Stimulated activated naive CD8-positive, alpha-beta T cell treated with anti-CD3 and anti-CD28 coated beads, Interleukin-15, amount 100 ng/mL, for 72 hours (primary cell): ENCODE results near the gene UBE3D.

Experiments
- ATAC-seq: fragments of 150-1000 bp; cut with Tn5 transposase; 2 replicates; pipeline ENCODE4 v1.10.0; 2021; ENCODE audit warnings: mild to moderate bottlenecking, moderate library complexity
- DNase-seq, 2 donors: peaks; one replicate each; pipeline ENCODE4 v3.0.0; 2021 to 2022
- H3K27ac Mint-ChIP-seq, 2 donors: one replicate each; pipeline ENCODE4 v1.8.0; 2022; ENCODE audit warnings: mild to moderate bottlenecking in 2 of 2, mixed read lengths in 2 of 2, moderate library complexity in 2 of 2
- H3K27me3 Mint-ChIP-seq: one replicate; pipeline ENCODE4 v1.8.0; 2022; ENCODE audit warnings: mixed read lengths
- H3K4me1 Mint-ChIP-seq: one replicate; pipeline ENCODE4 v1.8.0; 2022; ENCODE audit warnings: mild to moderate bottlenecking, mixed read lengths
- H3K4me3 Mint-ChIP-seq, 2 donors: one replicate each; pipeline ENCODE4 v1.8.0; 2022; ENCODE audit warnings: mild to moderate bottlenecking in 2 of 2, mixed read lengths in 2 of 2, moderate library complexity in 1 of 2
- H3K9me3 Mint-ChIP-seq, 2 donors: one replicate each; pipeline ENCODE4 v1.8.0; 2022; ENCODE audit warnings: mixed read lengths in 2 of 2

Gene UBE3D

DNA sequence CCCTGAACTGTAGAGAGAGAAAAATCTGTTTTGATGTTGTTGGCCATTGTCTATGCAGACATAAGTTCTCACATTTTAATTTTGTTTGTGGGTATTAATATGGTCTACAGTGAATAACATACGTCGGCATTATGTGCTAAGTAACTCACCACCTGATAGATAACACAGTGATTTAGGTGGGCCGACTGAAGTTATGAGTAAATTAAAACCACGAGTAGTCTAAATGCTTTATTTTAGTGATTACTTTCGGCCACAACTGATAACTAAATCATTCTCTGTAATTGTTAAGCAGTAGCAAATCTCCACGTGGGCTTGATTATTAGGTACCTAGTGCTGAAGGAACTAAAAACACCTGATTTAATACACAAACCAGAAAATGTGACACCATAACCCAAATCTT is 3.0 kb upstream of the UBE3D start:
- ATAC-seq (no peak), DNase-seq (no peak)
- peak overlapping the region; percentile 91 to 94 for H3K4me3 Mint-ChIP-seq
- peaks cover 39% of the 10 kb centered on the region for H3K4me1 Mint-ChIP-seq
- no peaks in the 10 kb centered on the region for H3K27me3 Mint-ChIP-seq
- H3K27ac Mint-ChIP-seq: peak overlapping the region; percentile 86 to 98
- H3K9me3 Mint-ChIP-seq: no peaks in the 10 kb centered on the region

DNA sequence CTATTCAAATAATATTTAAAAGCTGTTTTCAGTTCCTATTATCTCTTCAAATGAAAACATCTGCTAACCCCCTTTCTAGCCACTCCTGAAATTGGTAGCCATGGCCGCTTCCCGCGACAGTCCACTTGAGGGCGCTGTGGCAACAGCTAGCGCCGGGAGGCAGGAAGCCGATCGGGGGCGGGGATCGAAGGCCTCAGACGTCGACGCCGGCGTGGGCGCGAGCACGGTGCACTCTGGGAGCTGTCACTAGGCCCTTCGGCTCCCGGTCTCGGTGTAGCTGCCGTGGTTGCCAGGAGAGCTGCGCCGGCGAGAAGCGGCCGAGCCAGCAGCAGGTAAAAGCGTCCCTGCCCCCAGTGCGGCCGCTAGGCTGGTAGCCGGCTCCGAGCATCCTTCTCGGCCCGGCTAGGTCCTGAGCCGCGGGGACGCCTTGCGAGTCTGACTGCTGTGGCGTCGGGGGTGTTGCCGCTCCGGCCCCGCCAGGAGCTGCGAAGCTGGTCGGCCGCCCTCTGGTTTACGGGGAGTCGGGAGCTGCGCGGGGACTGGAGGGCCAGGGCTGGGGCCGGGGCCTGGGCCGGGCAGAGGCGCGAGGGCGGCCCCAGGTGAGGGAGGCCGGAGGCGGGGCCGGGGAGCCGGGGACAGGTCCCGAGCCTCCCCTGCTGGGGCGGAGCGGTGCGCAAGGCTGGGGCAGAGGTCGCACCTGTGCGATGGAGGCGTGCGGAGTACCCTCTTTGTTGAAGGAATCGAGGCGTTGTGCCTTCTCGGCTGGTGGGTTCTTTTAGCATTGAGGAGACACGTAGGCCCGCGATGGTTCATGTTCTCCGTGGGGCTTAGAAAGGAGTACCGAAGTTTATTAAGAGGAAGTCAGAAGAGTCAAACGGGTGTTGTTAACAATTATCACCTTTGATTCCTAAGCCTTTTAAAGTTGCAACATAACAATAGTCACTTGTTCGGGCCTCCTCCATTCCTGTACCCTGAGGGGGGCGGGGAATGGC is 2.1 kb upstream of the UBE3D start, which contains the start of gene DOP1A:
Gene DOP1A, plus strand, starts transcription at position 224 of the 992 bp plus-strand sequence. CDS start 29,307 bp downstream, outside the sequence.
- peaks cover 40% of the 10 kb centered on the region for H3K4me1 Mint-ChIP-seq
- H3K27ac Mint-ChIP-seq: peak within 1 kb of the TSS; percentile 96 to 98
- H3K4me3 Mint-ChIP-seq: peak within 1 kb of the TSS; percentile 91 to 94
- DNase-seq (peak; percentile 96 to 97), ATAC-seq (peak; percentile 92)
- H3K27me3 Mint-ChIP-seq: no peaks in the 10 kb centered on the region
- no peaks in the 10 kb centered on the region for H3K9me3 Mint-ChIP-seq

DNA sequence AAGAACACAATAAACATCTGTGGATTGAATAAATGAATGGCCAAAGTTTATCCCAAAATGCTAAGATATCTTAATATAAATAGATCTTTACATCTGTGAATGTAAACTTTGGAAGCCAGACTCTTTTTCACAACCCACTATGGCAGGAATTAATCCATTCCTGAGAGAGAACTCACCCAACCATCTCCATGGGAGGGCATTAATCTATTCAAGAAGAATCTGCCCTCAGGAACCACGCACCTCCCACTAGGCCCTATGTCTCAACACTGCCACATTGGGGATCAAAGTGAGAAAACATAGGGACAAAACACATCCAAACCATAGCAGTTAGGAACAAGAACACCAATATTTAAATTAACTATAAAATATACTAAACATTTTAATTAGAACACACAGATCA is 3.4 kb downstream of the UBE3D start:
- H3K27ac Mint-ChIP-seq: no peak overlapping the region

DNA sequence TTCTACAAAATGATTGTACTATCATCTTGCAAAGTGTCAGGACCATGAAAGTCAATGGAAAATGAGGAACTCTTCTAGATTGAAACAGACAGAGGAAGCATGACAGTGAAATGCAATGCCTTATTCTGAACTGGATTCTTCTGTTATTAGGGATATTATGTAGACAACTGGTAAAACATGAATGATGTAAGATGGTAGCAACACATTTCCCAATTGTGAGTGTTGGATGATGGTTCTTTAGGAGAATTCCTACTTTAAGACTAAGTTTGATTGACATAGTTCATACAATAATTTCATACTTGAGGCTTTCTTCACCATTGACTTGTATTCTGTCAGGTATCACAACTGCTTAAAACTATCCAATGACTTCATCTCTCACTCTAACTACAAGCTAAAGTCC is 4.5 kb downstream of the UBE3D start:
- no peak for DNase-seq
- H3K4me3 Mint-ChIP-seq: no peak overlapping the region
- no peaks in the 10 kb centered on the region for H3K9me3 Mint-ChIP-seq
- peaks cover 38% of the 10 kb centered on the region for H3K4me1 Mint-ChIP-seq
- no peak for ATAC-seq
- no peak overlapping the region for H3K27ac Mint-ChIP-seq
- no peaks in the 10 kb centered on the region for H3K27me3 Mint-ChIP-seq

More for the DNA sequence above, 3.4 kb downstream of the UBE3D start:
- ATAC-seq: no peak
- Mint-ChIP-seq H3K27me3 (no peaks in the 10 kb centered on the region), H3K9me3 (no peaks in the 10 kb centered on the region), H3K4me1 (peaks cover 40% of the 10 kb centered on the region), H3K4me3 (no peak overlapping the region)
- DNase-seq: no peak

DNA sequence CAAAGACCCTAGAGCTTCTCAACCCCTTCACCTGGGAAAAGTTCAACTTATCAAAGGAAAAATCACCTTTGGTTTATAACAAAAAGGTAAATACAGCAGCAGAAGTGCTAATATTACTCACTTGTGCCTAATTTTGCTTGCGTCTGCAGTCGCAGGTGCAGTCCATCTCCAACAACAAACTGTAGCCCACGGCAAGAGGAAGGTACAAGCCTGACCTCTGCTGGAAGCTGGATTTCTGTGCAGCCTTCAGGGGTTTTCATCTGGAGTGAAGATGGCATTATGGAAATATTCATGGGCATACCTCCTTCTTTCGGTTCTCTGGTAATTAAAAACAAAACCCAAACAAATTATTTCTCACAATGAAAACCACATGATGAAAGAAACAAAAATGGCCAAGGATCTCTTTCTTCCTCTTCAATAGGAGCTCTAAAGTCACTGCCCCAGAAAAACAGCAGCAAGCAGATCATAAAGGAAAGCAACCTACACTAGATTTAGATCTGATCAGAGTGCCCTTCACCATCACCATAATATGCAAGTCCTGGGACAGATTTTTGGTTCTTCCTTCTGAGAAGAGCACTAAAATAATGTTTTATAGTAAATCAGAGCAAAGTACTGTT is 7.8 kb downstream of the UBE3D start:
- H3K4me3 Mint-ChIP-seq: no peak overlapping the region
- peak in 1 of 2 donors; percentile 14 for DNase-seq
- no peak for ATAC-seq
- H3K27me3 Mint-ChIP-seq: no peaks in the 10 kb centered on the region
- H3K9me3 Mint-ChIP-seq: no peaks in the 10 kb centered on the region
- peaks cover 20% of the 10 kb centered on the region for H3K4me1 Mint-ChIP-seq
- H3K27ac Mint-ChIP-seq: no peak overlapping the region

DNA sequence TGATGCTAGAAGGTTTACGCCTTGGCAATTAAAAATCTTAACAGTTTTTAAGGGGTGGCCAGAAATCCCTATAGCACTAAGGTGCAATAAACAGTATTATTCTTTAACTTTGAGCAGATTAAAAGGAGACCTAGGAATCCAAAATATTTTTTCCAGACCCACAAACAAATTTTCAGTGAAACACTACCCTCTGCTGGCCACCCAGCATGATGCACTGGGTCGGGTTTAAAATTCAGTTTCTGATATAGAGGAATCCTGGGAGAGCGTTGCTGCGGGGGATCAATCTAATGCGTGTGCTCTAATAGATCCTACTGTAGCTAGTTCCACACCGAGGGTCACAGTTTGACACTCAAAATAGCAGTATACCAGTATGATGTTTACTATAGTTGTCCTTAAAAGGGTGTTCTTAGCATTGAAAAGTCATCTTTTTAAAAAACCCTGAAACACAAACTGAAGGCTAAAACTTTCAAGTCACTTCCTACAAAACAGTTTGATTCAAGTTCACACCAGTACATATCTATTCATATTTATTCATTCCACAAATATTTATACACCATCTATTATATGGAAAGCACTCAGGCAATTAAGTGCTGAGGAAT is 10.2 kb downstream of the UBE3D start:
- ATAC-seq (no peak), DNase-seq (peak; percentile 15 to 17)
- no peak overlapping the region for H3K27ac Mint-ChIP-seq
- H3K4me3 Mint-ChIP-seq: no peak overlapping the region
- no peaks in the 10 kb centered on the region for H3K9me3 Mint-ChIP-seq
- H3K27me3 Mint-ChIP-seq: no peaks in the 10 kb centered on the region
- peaks cover 5% of the 10 kb centered on the region for H3K4me1 Mint-ChIP-seq

DNA sequence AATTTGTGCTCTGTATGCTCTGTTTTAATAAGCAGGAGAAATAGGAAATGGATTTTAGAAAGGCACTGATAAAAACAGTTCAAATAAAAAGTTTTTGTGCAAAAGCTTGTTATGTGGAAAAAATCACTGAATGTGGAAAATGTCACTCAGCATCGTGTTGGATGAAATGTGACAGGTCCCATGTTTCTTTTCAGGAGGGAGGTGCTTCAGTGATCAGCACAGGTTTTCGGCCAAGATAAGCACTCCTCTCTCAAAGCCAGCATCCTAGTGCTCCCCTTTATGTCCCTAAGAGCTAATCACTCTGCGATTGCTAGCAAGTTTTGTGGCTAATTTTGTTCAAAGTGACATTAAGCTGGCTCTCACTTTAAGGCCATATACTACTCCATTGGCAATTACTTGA is 12.0 kb downstream of the UBE3D start:
- DNase-seq (no peak), ATAC-seq (no peak)
- Mint-ChIP-seq H3K4me3 (no peak overlapping the region), H3K27ac (peak overlapping the region in 1 of 2 donors; percentile 77), H3K9me3 (no peaks in the 10 kb centered on the region), H3K4me1 (no peaks in the 10 kb centered on the region), H3K27me3 (no peaks in the 10 kb centered on the region)

DNA sequence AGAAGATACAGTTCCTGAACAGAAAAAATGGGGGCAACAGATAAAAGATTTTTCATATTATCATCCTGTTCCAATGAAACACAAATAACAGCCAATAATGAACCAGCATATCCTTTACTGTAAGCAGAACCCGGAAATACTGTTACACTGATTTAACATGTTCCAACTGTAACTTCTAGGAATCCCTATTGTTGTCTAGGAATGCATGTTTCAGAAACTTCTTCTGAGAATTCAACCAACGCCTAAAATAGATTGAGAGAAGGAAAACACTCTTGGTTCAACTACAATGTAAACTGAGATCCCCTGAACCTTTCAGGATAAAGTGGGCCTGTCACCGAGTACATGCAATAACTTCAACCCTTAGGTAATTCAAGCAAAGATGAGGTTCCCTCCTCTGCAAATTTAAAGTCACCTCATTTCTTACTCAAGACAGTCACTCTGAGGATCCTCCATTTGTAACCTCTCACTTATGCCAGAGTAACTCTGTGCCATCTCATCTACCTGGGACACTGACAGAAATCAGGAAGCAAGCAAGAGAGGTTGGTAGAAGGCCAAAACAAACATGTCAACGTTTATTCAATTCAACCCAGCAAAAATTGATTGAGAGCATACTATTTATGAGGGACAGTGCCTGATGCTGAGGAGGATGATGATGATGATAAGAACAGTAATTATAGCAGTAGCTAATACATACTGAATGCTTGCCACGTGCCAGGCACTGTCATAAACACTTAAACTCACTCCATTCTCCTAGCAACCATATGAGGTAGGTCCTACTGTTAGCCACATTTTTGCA is 14.1 kb downstream of the UBE3D start:
- peak overlapping the region in 1 of 2 donors; percentile 17 for H3K27ac Mint-ChIP-seq
- no peak overlapping the region for H3K4me3 Mint-ChIP-seq
- no peak for DNase-seq

DNA sequence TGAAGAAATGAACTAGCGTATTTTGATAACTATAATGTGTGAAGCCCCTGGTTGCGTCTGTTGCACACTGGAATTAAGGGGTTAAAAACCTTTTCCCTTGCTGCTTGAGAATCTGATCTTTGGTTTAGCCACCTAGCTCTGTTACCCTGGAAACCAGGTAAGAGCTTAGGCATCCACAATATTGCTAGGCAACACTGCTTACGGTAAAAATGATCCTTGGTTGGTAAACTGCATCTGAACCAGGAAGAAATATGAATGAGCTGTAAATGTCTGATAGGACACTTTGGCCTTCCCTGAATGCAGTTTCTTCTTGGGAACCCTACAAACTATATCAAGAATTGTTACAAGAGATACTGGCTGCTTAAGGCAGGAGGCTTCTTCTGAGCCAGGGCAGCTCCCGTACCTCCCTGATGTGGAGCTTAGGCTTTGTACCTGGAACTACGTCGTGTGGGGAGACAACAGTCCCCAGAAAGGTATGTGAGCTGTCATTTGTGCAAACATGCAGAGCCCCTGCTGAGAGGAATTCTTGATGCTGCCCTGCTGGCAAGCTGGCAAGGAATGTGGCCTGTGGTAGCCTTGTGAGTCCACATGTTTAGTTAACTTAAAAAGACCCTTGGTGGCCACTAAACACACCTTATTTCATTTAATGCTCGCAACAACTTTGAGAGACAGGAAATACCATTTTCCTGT is 18.4 kb downstream of the UBE3D start:
- ATAC-seq (no peak), DNase-seq (no peak)
- Mint-ChIP-seq H3K4me1 (no peaks in the 10 kb centered on the region), H3K27ac (peak overlapping the region in 1 of 2 donors; percentile 33), H3K4me3 (no peak overlapping the region), H3K9me3 (no peaks in the 10 kb centered on the region), H3K27me3 (no peaks in the 10 kb centered on the region)

More for the DNA sequence above, 14.1 kb downstream of the UBE3D start:
- no peaks in the 10 kb centered on the region for H3K27me3 Mint-ChIP-seq
- H3K4me1 Mint-ChIP-seq: no peaks in the 10 kb centered on the region
- ATAC-seq: no peak
- H3K9me3 Mint-ChIP-seq: no peaks in the 10 kb centered on the region

DNA sequence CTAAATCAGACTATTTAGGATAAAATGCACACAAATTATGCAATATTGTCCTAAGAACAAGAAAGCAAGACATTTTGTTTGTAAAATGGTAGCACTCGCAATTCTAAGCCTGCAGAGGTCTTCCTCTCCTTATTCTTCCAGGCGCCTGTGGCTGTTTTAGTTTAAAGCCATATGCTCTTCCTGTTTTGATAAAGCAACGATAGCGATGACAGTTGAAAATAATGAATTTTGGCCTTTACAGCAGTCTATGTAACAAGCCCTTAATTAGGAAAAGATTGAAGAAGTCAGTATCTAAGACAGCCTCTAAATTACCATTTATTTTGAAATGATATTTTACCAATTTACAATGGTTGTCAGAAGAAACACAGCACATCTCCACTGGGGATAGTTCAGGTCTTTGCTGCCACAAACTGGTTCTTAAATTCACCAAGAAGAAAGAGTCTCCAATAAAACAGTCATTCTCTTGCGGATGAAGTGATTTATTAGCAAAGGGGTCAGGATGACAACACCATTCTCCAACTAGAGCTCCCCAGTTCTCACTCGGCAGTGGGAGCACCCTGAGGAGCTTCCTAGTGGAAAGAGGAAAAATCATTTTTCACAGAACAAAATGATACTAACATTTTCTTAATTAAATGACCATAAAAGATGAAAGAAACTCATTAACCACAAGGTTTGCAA is 21.4 kb downstream of the UBE3D start:
- Mint-ChIP-seq H3K27me3 (no peaks in the 10 kb centered on the region), H3K4me1 (no peaks in the 10 kb centered on the region), H3K27ac (no peak overlapping the region), H3K9me3 (no peaks in the 10 kb centered on the region), H3K4me3 (no peak overlapping the region)
- ATAC-seq (no peak), DNase-seq (no peak)

DNA sequence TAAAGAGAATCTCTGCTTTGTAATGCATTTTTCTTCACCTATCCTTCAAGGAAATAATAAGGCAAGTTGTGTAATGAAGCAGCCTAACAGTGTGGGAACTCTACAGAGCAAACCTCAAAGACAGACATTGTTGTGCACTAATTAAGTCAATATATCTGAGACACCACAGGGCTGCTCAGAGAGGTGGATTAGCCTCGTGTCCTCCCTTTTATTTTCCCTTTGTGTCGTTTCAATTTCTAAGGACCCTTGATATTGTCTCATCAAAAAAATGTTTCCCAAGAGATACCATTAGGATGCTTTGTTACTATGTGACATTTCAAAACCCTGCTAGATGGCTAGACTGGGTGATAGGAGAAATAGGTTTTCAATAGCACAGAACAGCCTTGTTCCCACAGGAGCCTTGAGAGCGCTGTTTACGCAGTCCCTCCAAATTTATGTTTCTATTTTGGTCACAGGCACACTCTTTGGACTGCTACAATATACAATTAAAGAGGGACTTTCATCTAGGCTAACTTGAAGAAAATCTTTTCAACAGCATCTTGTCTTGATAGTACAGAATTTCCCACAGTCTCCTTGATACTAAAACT is 23.1 kb downstream of the UBE3D start:
- Mint-ChIP-seq H3K4me3 (no peak overlapping the region), H3K9me3 (no peaks in the 10 kb centered on the region), H3K4me1 (no peaks in the 10 kb centered on the region), H3K27me3 (no peaks in the 10 kb centered on the region), H3K27ac (no peak overlapping the region)
- ATAC-seq: no peak
- DNase-seq: no peak

DNA sequence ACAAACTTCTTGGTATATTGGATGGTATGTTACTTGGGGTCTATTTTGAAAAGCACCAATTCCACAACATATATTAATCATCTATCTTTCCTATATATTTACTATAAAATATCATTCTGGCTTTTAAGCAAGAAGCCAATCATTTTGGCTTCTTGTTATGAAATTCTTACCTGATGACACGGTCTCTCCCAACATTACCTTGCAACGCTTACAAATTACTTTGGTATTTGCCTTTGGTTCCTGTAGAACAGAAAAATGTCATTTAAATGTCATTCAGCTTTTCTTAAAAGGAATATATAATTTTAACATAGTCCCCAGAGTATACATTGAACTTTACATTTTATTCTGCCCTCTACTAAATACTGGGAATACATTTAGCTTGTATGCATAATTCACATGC is 27.4 kb downstream of the UBE3D start:
- no peak for ATAC-seq
- H3K27me3 Mint-ChIP-seq: no peaks in the 10 kb centered on the region
- no peak for DNase-seq

DNA sequence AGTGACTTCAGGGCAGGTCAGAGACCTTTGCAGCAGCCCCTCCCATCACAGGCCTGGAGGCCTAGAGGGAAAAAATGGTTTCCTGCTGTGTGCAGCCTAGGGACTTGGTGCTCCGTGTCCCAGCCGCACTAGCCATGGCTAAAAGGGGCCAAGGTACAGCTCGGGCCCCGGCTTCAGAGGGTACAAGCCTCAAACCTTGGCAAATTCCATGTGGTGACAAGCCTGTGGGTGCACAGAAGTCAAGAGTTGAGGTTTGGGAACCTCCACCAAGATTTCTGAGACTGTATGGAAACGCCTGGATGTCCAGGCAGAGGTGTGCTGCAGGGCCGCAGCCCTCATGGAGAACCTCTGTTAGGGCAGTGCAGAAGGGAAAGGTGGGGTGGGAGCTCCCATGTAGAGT is 34.0 kb downstream of the UBE3D start:
- ATAC-seq (no peak), DNase-seq (no peak)
- peaks cover 11 to 31% of the 10 kb centered on the region in 2 donors for H3K9me3 Mint-ChIP-seq
- no peaks in the 10 kb centered on the region for H3K27me3 Mint-ChIP-seq
- no peaks in the 10 kb centered on the region for H3K4me1 Mint-ChIP-seq
- no peak overlapping the region for H3K27ac Mint-ChIP-seq
- no peak overlapping the region for H3K4me3 Mint-ChIP-seq

More for the DNA sequence above, 27.4 kb downstream of the UBE3D start:
- H3K4me1 Mint-ChIP-seq: no peaks in the 10 kb centered on the region
- H3K27ac Mint-ChIP-seq: no peak overlapping the region
- H3K9me3 Mint-ChIP-seq: peaks cover 6 to 16% of the 10 kb centered on the region in 2 donors
- H3K4me3 Mint-ChIP-seq: no peak overlapping the region

DNA sequence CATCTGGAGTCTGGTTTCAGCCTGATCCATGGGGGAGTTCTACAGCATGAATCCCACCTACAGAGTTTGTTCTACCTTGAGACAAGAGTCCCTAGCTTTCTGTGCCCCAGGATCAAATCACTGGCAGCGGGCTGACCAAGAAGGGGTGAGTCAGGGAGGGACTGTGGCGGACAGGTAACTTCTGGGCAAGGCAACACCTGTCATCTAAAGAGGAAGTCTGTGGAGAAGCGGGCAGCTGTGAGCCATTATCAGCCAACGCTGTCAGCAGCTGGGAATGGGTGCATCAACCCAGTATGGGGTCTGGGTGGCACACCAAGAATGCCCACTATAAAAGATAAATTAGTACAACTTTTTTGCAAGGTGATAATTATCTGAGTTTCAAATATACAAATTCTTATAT is 45.9 kb downstream of the UBE3D start:
- no peak overlapping the region for H3K27ac Mint-ChIP-seq
- H3K27me3 Mint-ChIP-seq: no peaks in the 10 kb centered on the region
- DNase-seq: no peak
- H3K9me3 Mint-ChIP-seq: peaks cover 0 to 12% of the 10 kb centered on the region in 2 donors
- H3K4me3 Mint-ChIP-seq: no peak overlapping the region
- ATAC-seq: no peak
- H3K4me1 Mint-ChIP-seq: no peaks in the 10 kb centered on the region
